Upper lobe of left lung (tissue), 6 donors: ENCODE data around the gene PGAM2. TPM values are rescaled to one million over a fixed set of nuclear protein-coding genes. Genes with fewer than 3 reads are reported as not detected.

ENCODE experiments used
- ATAC-seq, 2 donors: fragments of 200-7000 bp; cut with Tn5 transposase; one replicate each; pipeline ENCODE4 v1.9.1; 2022; ENCODE audit warnings: mild to moderate bottlenecking in 2 of 2, moderate library complexity in 2 of 2; ENCODE audit not compliant: low FRiP score in 2 of 2
- DNase-seq, 2 donors: peaks; one replicate each; pipeline ENCODE4 v3.0.0-alpha.2; 2019 to 2020
- H3K27ac ChIP-seq, 4 donors: fragments of 200-600 bp; sonication (generic); one replicate each; pipeline ENCODE4 v1.5.1; 2016 to 2019
- H3K27me3 ChIP-seq, 4 donors: fragments of 200-600 bp; sonication (generic); one replicate each; pipeline ENCODE4 v1.5.1; 2017 to 2019
- H3K36me3 ChIP-seq, 4 donors: fragments of 200-600 bp; sonication (generic); one replicate each; pipeline ENCODE4 v1.5.1; 2016 to 2019
- H3K4me1 ChIP-seq, 4 donors: fragments of 200-600 bp; sonication (generic); one replicate each; pipeline ENCODE4 v1.5.1; 2018 to 2019
- H3K4me3 ChIP-seq, 4 donors: fragments of 200-600 bp; sonication (generic); one replicate each; pipeline ENCODE4 v1.5.1; 2017 to 2019; ENCODE audit warnings: mild to moderate bottlenecking in 2 of 4, moderate library complexity in 1 of 4
- H3K9me3 ChIP-seq, 4 donors: fragments of 200-600 bp; sonication (generic); one replicate each; pipeline ENCODE4 v1.5.1; 2018 to 2019
- CTCF ChIP-seq, 6 experiments: fragments of 450-650 bp in 4 of 6; fragments of 200-600 bp in 2 of 6; sonication (generic) in 2 of 6; IDR thresholded peaks; one replicate each; pipeline ENCODE4 v1.5.1; 2016 to 2019; ENCODE audit warnings: antibody characterized with exemption in 6 of 6
- EP300 ChIP-seq, 4 donors: sonication (generic); formaldehyde crosslinking; IDR thresholded peaks; one replicate each; pipeline ENCODE4 v1.5.1; 2017; ENCODE audit warnings: antibody characterized with exemption in 4 of 4, control low read depth in 2 of 4
- POLR2A ChIP-seq, 4 donors: fragments of 450-650 bp; IDR thresholded peaks; one replicate each; pipeline ENCODE4 v1.5.1; 2016 to 2017; ENCODE audit warnings: antibody characterized with exemption in 4 of 4, mild to moderate bottlenecking in 2 of 4
- POLR2AphosphoS5 ChIP-seq, 2 donors: sonication (generic); formaldehyde crosslinking; IDR thresholded peaks; one replicate each; pipeline ENCODE4 v1.5.1; 2017; ENCODE audit warnings: antibody characterized with exemption in 2 of 2
- WGBS, 2 donors: methylation state at CpG; one replicate each; pipeline ENCODE4 v1.1.5; 2017 to 2018; 5-methylcytosine and 5-hydroxymethylcytosine counted together
- total RNA-seq, 6 donors: library from RNA; depleted of rRNA in 4 of 6; stranded (reverse); fragments of >200 nt in 4 of 6; gene quantifications; one replicate each; pipeline versions ENCODE4 v1.1.0 to v1.2.1, GENCODE V29; 2016 to 2021
- donor health status: DM: no; HTN: no; CAD: no; lungs with moderate emphysema.
- donor health status: DM: no; HTN: yes; CAD: no; lungs with severe emphysema.

Gene PGAM2
- total RNA-seq, 6 donors from 2014 or later = 0.26 to 0.91 (median 0.75) TPM; not detected in 2

- Histone ChIP-seq H3K36me3 (peaks cover 0 to 15% (median 6%) of the 10 kb centered on the region in 4 donors), H3K4me3 (no peak overlapping the region), H3K4me1 (peaks cover 5 to 16% (median 13%) of the 10 kb centered on the region in 4 donors), H3K9me3 (no peaks in the 10 kb centered on the region), H3K27me3 (peaks cover 0 to 10% (median 6%) of the 10 kb centered on the region in 4 donors), H3K27ac (peak overlapping the region; percentile 83 to 96 (median 90))
- 78 to 81% methylated on average over 8 of the region's 8 CpGs for WGBS, 2 donors
- ATAC-seq (no peak), DNase-seq (no peak)
- TF ChIP-seq POLR2A (IDR thresholded peaks at IDR 0.05) = no peak
- TF ChIP-seq EP300 (IDR thresholded peaks at IDR 0.05) = no peak
- no peak for TF ChIP-seq POLR2AphosphoS5 (IDR thresholded peaks at IDR 0.05)
- no peak for TF ChIP-seq CTCF (IDR thresholded peaks at IDR 0.05)
Observed at GRCh38 chr7:44102846-44103565, 37.6 kb upstream of the PGAM2 start.

- ATAC-seq = no peak
- DNase-seq = no peak
- H3K9me3 ChIP-seq = no peaks in the 10 kb centered on the region
- peak in 1 of 2 donors; percentile 25 for TF ChIP-seq POLR2AphosphoS5 (IDR thresholded peaks at IDR 0.05)
- TF ChIP-seq CTCF (IDR thresholded peaks at IDR 0.05) = no peak
- no peak for TF ChIP-seq EP300 (IDR thresholded peaks at IDR 0.05)
- TF ChIP-seq POLR2A (IDR thresholded peaks at IDR 0.05) = no peak
- H3K4me1 ChIP-seq = peaks cover 5 to 16% (median 11%) of the 10 kb centered on the region in 4 donors
- H3K36me3 ChIP-seq = peaks cover 0 to 7% (median 3%) of the 10 kb centered on the region in 4 donors
- no peak overlapping the region for H3K4me3 ChIP-seq
- WGBS, 2 donors = 78 to 89% methylated on average over 12 to 14 of the region's 14 CpGs
- H3K27me3 ChIP-seq = peaks cover 0 to 10% (median 6%) of the 10 kb centered on the region in 4 donors
- peak overlapping the region; percentile 53 to 96 (median 82) for H3K27ac ChIP-seq
Observed at GRCh38 chr7:44101966-44102845, 36.8 kb upstream of the PGAM2 start.

- peaks cover 0 to 10% (median 6%) of the 10 kb centered on the region in 4 donors for H3K27me3 ChIP-seq
- H3K4me3 ChIP-seq = no peak overlapping the region
- DNase-seq = no peak
- no peaks in the 10 kb centered on the region for H3K9me3 ChIP-seq
- H3K4me1 ChIP-seq = peaks cover 5 to 16% (median 9%) of the 10 kb centered on the region in 4 donors
- no peak for TF ChIP-seq POLR2AphosphoS5 (IDR thresholded peaks at IDR 0.05)
- no peak for TF ChIP-seq CTCF (IDR thresholded peaks at IDR 0.05)
- no peak for TF ChIP-seq POLR2A (IDR thresholded peaks at IDR 0.05)
- no peak for TF ChIP-seq EP300 (IDR thresholded peaks at IDR 0.05)
- 83 to 91% methylated on average over 1 to 3 of the region's 3 CpGs for WGBS, 2 donors
- no peak for ATAC-seq
- H3K27ac ChIP-seq = peak overlapping the region; percentile 53 to 91 (median 66)
- no peaks in the 10 kb centered on the region for H3K36me3 ChIP-seq
Observed at GRCh38 chr7:44101303-44101965, 36.1 kb upstream of the PGAM2 start.

GRCh38 chr7:44100458-44101302 lies 35.3 kb upstream of the PGAM2 start:
- 61 to 76% methylated on average over 7 to 9 of the region's 10 CpGs for WGBS, 2 donors

More at GRCh38 chr7:44100458-44101302, 35.3 kb upstream of the PGAM2 start:
- Histone ChIP-seq H3K27me3 (peaks cover 0 to 10% (median 6%) of the 10 kb centered on the region in 4 donors), H3K27ac (peak overlapping the region; percentile 16 to 91 (median 66)), H3K4me1 (peaks cover 5 to 16% (median 9%) of the 10 kb centered on the region in 4 donors), H3K36me3 (no peaks in the 10 kb centered on the region), H3K4me3 (no peak overlapping the region), H3K9me3 (no peaks in the 10 kb centered on the region)
- DNase-seq (no peak), ATAC-seq (no peak)
- TF ChIP-seq POLR2AphosphoS5 (IDR thresholded peaks at IDR 0.05) = peak in 1 of 2 donors; percentile 21
- TF ChIP-seq EP300 (IDR thresholded peaks at IDR 0.05) = no peak
